Esophagus muscularis mucosa (tissue), 3 donors: ENCODE measurements around the gene CEBPE.

ENCODE experiments used
- POLR2A ChIP-seq: fragments of 450-650 bp; IDR thresholded peaks from one replicate; pipeline ENCODE4 v1.6.1; 2017; ENCODE audit warnings: antibody characterized with exemption, moderate library complexity, mild to moderate bottlenecking, low read depth
- POLR2AphosphoS5 ChIP-seq, 2 donors: sonication (generic); formaldehyde crosslinking; IDR thresholded peaks; one replicate each; pipeline ENCODE4 v1.6.1; 2017; ENCODE audit warnings: antibody characterized with exemption in 2 of 2
- TF ChIP-seq, protein P1 (sequence below), 3 experiments: fragments of 200-600 bp in 2 of 3; fragments of 450-650 bp in 1 of 3; sonication (generic) in 2 of 3; IDR thresholded peaks; one replicate each; pipeline ENCODE4 v1.5.1; 2017 to 2019; ENCODE audit warnings: antibody characterized with exemption in 3 of 3, mild to moderate bottlenecking in 2 of 3, moderate library complexity in 1 of 3

DNA sequence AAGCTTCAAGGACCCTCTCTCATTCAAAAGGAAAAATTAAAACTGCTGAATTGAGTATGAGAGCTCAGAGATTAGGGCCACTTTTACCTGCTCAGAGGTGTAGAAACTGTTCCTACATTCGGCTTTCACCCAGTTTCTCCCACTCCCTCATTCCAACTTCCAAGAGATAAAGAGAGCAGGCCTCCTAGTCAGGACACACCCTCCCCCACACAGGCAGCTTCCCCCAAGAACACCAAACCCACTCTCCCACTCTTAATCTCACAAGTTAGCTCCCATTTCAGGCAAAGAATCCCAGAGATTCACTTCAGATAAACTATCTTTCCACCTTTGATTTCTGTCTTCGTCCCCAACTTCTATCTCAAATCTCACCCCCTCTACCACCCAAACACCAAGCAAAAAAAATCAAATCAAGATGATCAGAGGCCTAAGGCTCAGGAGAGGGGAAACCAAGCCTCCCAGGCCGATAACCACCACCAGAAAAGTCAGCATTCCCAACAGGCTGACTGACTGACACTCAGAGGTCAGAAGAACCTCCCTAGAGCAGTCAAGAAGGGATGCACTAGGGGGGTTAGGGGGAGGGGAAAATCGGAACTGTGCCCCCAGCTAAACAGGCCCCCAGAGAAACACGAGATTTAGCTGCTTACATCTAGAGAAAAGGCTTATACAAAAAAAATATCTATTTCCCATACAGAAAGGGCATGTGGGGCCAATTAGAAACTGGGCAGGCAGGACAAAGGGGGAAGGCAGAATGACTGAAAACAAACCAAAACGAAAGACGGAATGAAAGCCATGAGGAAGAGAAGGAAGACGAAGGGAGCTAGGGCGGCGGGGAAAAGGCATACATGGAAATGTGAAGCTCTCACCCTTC lies 48.6 kb downstream of the CEBPE start:
- TF ChIP-seq, protein P1, sequence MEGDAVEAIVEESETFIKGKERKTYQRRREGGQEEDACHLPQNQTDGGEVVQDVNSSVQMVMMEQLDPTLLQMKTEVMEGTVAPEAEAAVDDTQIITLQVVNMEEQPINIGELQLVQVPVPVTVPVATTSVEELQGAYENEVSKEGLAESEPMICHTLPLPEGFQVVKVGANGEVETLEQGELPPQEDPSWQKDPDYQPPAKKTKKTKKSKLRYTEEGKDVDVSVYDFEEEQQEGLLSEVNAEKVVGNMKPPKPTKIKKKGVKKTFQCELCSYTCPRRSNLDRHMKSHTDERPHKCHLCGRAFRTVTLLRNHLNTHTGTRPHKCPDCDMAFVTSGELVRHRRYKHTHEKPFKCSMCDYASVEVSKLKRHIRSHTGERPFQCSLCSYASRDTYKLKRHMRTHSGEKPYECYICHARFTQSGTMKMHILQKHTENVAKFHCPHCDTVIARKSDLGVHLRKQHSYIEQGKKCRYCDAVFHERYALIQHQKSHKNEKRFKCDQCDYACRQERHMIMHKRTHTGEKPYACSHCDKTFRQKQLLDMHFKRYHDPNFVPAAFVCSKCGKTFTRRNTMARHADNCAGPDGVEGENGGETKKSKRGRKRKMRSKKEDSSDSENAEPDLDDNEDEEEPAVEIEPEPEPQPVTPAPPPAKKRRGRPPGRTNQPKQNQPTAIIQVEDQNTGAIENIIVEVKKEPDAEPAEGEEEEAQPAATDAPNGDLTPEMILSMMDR (IDR thresholded peaks at IDR 0.05): no peak
- TF ChIP-seq POLR2AphosphoS5 (IDR thresholded peaks at IDR 0.05) (no peak), POLR2A (no peak)
